Hepatocyte (in vitro differentiated cells): ENCODE measurements around the gene MALL. TPM values are rescaled to one million over a fixed set of nuclear protein-coding genes. Genes with fewer than 3 reads are reported as not detected.

Source experiments
- DNase-seq: peaks from one replicate; pipeline ENCODE4 v3.0.0-alpha.2; 2016; ENCODE audit warnings: low spot score
- H2AFZ ChIP-seq: fragments of 200-600 bp; sonication (generic); 2 replicates; pipeline ENCODE4 v1.6.0; 2016; ENCODE audit warnings: antibody characterized with exemption, mild to moderate bottlenecking
- H3K27ac ChIP-seq: fragments of 200-600 bp; sonication (generic); 2 replicates; pipeline ENCODE4 v1.5.1; 2016; ENCODE audit warnings: mild to moderate bottlenecking
- H3K27me3 ChIP-seq: fragments of 200-600 bp; sonication (generic); 2 replicates; pipeline ENCODE4 v1.6.1; 2016
- H3K36me3 ChIP-seq: fragments of 200-600 bp; sonication (generic); replicated peaks from 2 replicates; pipeline ENCODE4 v1.5.1; 2016; ENCODE audit warnings: low read depth; ENCODE audit not compliant: insufficient read depth
- H3K4me1 ChIP-seq: fragments of 200-600 bp; sonication (generic); 2 replicates; pipeline ENCODE4 v1.5.1; 2016; ENCODE audit warnings: mild to moderate bottlenecking, moderate library complexity; ENCODE audit not compliant: insufficient read depth
- H3K4me2 ChIP-seq: fragments of 200-600 bp; sonication (generic); 2 replicates; pipeline ENCODE4 v1.6.0; 2016
- H3K4me3 ChIP-seq: fragments of 200-600 bp; sonication (generic); 2 replicates; pipeline ENCODE4 v1.5.1; 2016; ENCODE audit warnings: mild to moderate bottlenecking
- H3K79me2 ChIP-seq: fragments of 200-600 bp; sonication (generic); 2 replicates; pipeline ENCODE4 v1.6.0; 2017; ENCODE audit warnings: mild to moderate bottlenecking
- H3K9me2 ChIP-seq: fragments of 200-600 bp; sonication (generic); replicated peaks from 2 replicates; pipeline ENCODE4 v1.6.0; 2017; ENCODE audit warnings: mild to moderate bottlenecking; ENCODE audit not compliant: insufficient read depth
- H3K9me3 ChIP-seq: fragments of 200-600 bp; sonication (generic); 2 replicates; pipeline ENCODE4 v1.5.1; 2016; ENCODE audit warnings: low read depth, mild to moderate bottlenecking
- H4K20me1 ChIP-seq: fragments of 200-600 bp; sonication (generic); 2 replicates; pipeline ENCODE4 v1.6.0; 2016; ENCODE audit warnings: mild to moderate bottlenecking; ENCODE audit not compliant: insufficient read depth, poor library complexity, severe bottlenecking
- EZH2 ChIP-seq: fragments of 200-600 bp; sonication (generic); IDR thresholded peaks from 2 replicates; pipeline ENCODE4 v1.6.1; 2016; ENCODE audit warnings: antibody characterized with exemption, mild to moderate bottlenecking, borderline replicate concordance
- EZH2phosphoT487 ChIP-seq: fragments of 200-600 bp; sonication (generic); IDR thresholded peaks from one replicate; pipeline ENCODE4 v1.6.1; 2018; ENCODE audit warnings: antibody characterized with exemption, mild to moderate bottlenecking, low read depth, moderate library complexity; ENCODE audit not compliant: unreplicated experiment, severe bottlenecking
- WGBS: methylation state at CpG from one replicate; pipeline ENCODE4 v1.1.6; 2016; ENCODE audit warnings: low lambda C conversion rate; ENCODE audit errors: missing lambda C conversion rate; 5-methylcytosine and 5-hydroxymethylcytosine counted together
- polyA plus RNA-seq: library from polyadenylated mRNA; unstranded; fragments of >200 nt; fragmentation: Nextera tagmentation; extraction: Ambion mirVana; gene quantifications from 2 replicates; pipeline ENCODE4 v1.2.1, GENCODE V29; 2016
- total RNA-seq: library from RNA; depleted of rRNA; stranded (reverse); fragments of >200 nt; gene quantifications from 2 replicates; pipeline ENCODE4 v1.2.3, GENCODE V29; 2014
- TF ChIP-seq, protein P1 (sequence below): fragments of 200-600 bp; sonication (generic); IDR thresholded peaks from 2 replicates; pipeline ENCODE4 v1.5.1; 2016; ENCODE audit warnings: antibody characterized with exemption, mild to moderate bottlenecking; ENCODE audit not compliant: poor library complexity

MALL gene
- total and polyA plus RNA-seq, 2 experiments from 2014 or later: 30.8 to 55.7 TPM

DNA sequence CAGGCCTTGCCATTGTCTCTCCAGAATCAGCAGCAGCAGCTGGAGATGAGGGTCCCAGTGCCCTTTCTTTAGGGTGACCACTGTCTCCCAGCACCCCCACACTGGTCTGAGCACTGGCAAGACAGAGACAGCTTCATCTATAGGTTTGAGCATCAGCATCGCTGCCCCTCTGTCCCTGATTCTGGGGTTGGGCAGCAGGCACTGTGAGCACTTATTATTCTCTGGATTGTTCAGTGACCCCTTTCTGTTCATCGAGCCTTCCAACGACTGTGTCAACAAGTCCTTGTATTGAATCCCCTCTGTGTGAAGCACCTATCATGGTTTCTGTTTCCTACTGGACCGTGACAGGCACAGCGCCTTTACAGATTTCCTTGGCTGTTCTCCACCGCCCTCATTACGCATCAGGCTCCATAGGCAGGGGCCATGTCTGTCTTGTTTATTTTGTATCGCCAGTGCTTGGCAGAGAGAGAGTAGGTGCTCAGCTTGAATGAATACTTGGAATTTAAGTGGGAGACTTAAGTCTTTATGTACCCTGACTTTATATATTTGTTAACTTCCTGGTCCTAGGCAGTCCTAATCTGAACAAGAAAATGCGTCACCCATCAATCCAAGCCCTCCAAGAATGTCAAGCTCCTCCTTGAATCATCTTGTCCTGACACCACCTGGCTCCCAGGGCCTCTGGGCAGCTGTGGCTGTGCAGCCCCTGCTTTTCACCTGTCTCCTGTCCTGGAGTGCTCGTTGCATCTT lies 11.4 kb downstream of the MALL start:
- WGBS: 81% methylated on average over 10 of the region's 10 CpGs
- Histone ChIP-seq H3K27ac (peak overlapping the region; percentile 89), H3K4me1 (peaks cover 36% of the 10 kb centered on the region), H2AFZ (no peak overlapping the region), H3K9me3 (no peaks in the 10 kb centered on the region), H3K4me3 (no peak overlapping the region), H3K36me3 (no peaks in the 10 kb centered on the region), H4K20me1 (no peaks in the 10 kb centered on the region), H3K4me2 (no peak overlapping the region), H3K27me3 (no peaks in the 10 kb centered on the region), H3K79me2 (peaks cover 17% of the 10 kb centered on the region), H3K9me2 (no peaks in the 10 kb centered on the region)
- TF ChIP-seq, protein P1, sequence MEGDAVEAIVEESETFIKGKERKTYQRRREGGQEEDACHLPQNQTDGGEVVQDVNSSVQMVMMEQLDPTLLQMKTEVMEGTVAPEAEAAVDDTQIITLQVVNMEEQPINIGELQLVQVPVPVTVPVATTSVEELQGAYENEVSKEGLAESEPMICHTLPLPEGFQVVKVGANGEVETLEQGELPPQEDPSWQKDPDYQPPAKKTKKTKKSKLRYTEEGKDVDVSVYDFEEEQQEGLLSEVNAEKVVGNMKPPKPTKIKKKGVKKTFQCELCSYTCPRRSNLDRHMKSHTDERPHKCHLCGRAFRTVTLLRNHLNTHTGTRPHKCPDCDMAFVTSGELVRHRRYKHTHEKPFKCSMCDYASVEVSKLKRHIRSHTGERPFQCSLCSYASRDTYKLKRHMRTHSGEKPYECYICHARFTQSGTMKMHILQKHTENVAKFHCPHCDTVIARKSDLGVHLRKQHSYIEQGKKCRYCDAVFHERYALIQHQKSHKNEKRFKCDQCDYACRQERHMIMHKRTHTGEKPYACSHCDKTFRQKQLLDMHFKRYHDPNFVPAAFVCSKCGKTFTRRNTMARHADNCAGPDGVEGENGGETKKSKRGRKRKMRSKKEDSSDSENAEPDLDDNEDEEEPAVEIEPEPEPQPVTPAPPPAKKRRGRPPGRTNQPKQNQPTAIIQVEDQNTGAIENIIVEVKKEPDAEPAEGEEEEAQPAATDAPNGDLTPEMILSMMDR: no peak
- no peak for TF ChIP-seq EZH2phosphoT487
- no peak for TF ChIP-seq EZH2
- no peak for DNase-seq

DNA sequence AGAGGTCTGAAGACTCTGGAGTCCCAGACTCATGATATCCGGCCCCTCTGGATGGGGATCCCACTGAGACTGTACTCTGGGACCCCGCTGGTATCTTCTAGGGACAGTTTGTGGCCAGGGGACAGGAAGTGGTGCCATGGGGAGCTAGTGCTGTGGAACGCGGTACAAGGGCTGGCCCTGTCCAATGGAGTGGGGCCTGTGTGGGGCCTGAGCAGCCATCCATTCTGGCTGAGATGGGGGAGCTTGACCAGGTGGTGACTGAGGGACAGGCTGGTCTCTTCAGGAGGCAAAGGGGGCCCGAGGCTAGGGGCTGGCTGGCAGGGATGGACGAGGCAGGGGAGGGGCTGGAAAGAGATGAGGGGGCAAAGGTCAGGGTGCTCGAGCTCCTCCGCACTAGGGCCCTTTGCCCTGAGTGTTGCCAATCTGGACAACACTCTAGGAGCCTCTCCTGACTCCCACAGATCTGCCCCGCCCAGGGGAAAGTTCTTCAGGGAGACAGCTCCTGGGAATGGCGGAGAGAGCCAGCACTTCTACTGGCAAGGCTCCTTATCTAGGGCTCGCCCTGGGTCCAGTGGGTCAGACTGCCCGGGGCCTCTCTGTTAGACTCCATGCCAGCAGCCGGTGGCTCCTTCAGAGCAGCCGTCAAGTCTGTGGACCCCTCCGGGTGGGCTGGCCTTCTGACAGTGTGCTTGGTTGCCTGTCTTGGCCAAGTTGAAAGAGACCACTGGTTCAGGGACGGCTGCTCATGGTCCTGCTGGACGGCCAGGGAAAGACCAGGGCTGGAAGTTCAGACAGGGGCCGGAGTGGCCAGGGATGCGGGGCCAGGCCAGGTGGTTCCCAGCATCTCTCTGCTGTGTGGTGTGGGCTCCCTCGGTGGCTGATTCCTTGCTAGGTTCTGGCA lies 12.3 kb downstream of the MALL start:
- TF ChIP-seq EZH2 (no peak), EZH2phosphoT487 (no peak)
- TF ChIP-seq, protein P1: no peak
- H3K4me1 ChIP-seq: peaks cover 36% of the 10 kb centered on the region
- H3K9me2 ChIP-seq: no peaks in the 10 kb centered on the region
- H3K79me2 ChIP-seq: peaks cover 9% of the 10 kb centered on the region
- H3K27me3 ChIP-seq: no peaks in the 10 kb centered on the region
- H4K20me1 ChIP-seq: no peaks in the 10 kb centered on the region
- H3K36me3 ChIP-seq: no peaks in the 10 kb centered on the region
- no peak overlapping the region for H3K4me3 ChIP-seq
- 82% methylated on average over 20 of the region's 20 CpGs for WGBS
- peak overlapping the region; percentile 89 for H3K27ac ChIP-seq
- peak; percentile 37 for DNase-seq
- no peak overlapping the region for H2AFZ ChIP-seq
- H3K9me3 ChIP-seq: no peaks in the 10 kb centered on the region
- no peak overlapping the region for H3K4me2 ChIP-seq

DNA sequence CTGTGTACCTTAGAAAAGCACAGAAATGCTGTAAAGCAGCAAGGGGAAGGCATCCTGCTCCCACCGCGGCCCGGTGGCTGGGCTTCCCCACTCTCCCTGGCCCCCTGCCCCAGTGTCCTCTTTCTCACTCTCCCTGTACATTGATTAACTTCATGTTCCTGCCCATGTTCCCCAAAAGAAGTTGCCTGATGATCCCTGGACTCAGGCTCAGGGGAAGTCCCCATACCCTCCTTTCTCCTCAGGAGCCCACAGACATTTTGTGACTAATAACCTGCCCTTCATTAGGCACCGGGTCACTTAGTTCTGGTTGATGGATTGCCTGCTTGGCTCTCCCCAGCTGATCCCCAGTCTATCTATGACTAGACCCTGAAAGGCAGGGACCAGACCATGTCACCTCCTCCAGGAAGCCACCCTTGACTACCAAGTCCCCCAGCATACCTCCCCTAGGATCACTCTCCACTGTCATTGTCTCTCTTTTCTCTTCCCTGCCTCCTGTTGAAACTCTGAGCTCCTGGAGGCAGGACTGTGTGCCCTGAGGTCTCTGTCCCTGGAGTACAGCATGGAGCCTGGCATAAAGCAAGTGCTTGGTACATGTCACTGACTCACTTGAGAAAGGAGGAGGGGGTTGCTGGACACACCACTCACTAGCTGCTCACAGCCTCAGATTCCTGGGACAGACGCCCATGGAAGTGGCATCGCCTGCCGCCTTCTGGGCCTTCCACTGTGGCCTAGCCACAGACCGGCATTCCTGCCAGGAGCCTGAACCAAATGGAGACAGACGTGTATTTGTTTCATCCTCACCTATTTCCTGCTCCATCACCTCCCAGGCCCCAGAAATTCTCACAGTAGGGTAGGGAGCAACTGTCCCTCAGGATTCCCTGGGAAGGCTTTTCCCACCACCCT lies 13.5 kb downstream of the MALL start:
- H3K4me2 ChIP-seq: peak overlapping the region; percentile 45
- no peaks in the 10 kb centered on the region for H3K9me3 ChIP-seq
- H3K36me3 ChIP-seq: no peaks in the 10 kb centered on the region
- no peak overlapping the region for H2AFZ ChIP-seq
- WGBS: 87% methylated on average over 9 of the region's 9 CpGs
- peaks cover 8% of the 10 kb centered on the region for H3K79me2 ChIP-seq
- H3K4me3 ChIP-seq: no peak overlapping the region
- no peaks in the 10 kb centered on the region for H3K9me2 ChIP-seq
- H3K27me3 ChIP-seq: no peaks in the 10 kb centered on the region
- TF ChIP-seq EZH2phosphoT487 (no peak), EZH2 (no peak)
- TF ChIP-seq, protein P1: no peak
- H3K4me1 ChIP-seq: peaks cover 36% of the 10 kb centered on the region
- DNase-seq: no peak
- H3K27ac ChIP-seq: peak overlapping the region; percentile 89
- no peaks in the 10 kb centered on the region for H4K20me1 ChIP-seq
